Measurements from ENCODE around the gene TMEM121. TPM values are rescaled to one million over a fixed set of nuclear protein-coding genes. Genes with fewer than 3 reads are reported as not detected.

Gene TMEM121
- total and polyA plus RNA-seq, 2 of the 8 experiments (the other 6 are each of a cell fraction or from before 2014, with no cell fraction given): 1.9 TPM; not detected in 1

GRCh38 chr14:105490572-105491365, 35.6 kb upstream of the TMEM121 start, which contains the start of gene TEDC1:
TSS of gene TEDC1 (plus strand) at chr14:105491246. CDS start at chr14:105491376, 130 bp downstream.
- DNase-seq (ENCODE audit: low read depth in 1 of 2, low spot score in 2 of 2): peak; percentile 90 to 92
- H3K4me2 ChIP-seq (ENCODE audit: insufficient read depth in 1 of 2, low read depth in 2 of 2, low read length in 2 of 2): peak within 1 kb of the TSS; percentile 37 to 100
- WGBS, 2 experiments (ENCODE audit: extremely low coverage in 1 of 2, insufficient coverage in 1 of 2, insufficient read length in 1 of 2, insufficient replicate concordance in 2 of 2, low coverage in 1 of 2, low lambda C conversion rate in 2 of 2, missing lambda C conversion rate in 1 of 2): 6% methylated on average over 54 of the region's 94 CpGs; no CpG with 5 or more reads in 1 of the 2 experiments
- no peak within 1 kb of the TSS for H3K56ac ChIP-seq (replicated peaks; ENCODE audit: insufficient read length, low read depth, low read length)
- no peak within 1 kb of the TSS for H3K4ac ChIP-seq (replicated peaks; ENCODE audit: insufficient read length, low read depth, low read length)
- peaks cover 0 to 20% (median 5%) of the 10 kb centered on the region in 4 experiments; a peak in 5 of 7 replicates for H3K4me1 ChIP-seq (replicated peaks in 1 of 4; ENCODE audit: control insufficient read depth in 3 of 4, insufficient read depth in 4 of 4, low read length in 3 of 4)
- H3K36me3 ChIP-seq (ENCODE audit: control insufficient read depth in 2 of 4, insufficient read depth in 4 of 4, low read length in 3 of 4): no peaks in the 10 kb centered on the region; a peak in 2 of 8 replicates
- H4K5ac ChIP-seq (ENCODE audit: insufficient read length, low read depth, low read length): no peak within 1 kb of the TSS
- H3K23ac ChIP-seq (ENCODE audit: insufficient read length): no peak within 1 kb of the TSS
- no peak within 1 kb of the TSS for H2BK20ac ChIP-seq (ENCODE audit: low read length)
- H3K79me1 ChIP-seq (ENCODE audit: low read depth, low read length): no peaks in the 10 kb centered on the region
- H3K9me3 ChIP-seq (ENCODE audit: insufficient read depth in 2 of 2, low read depth in 1 of 2, low read length in 1 of 2): no peaks in the 10 kb centered on the region
- peak within 1 kb of the TSS; percentile 73; the same call in 1 of the 2 replicates for H3K27ac ChIP-seq (ENCODE audit: low read depth, low read length)
- H3K4me3 ChIP-seq (ENCODE audit: extremely low read depth in 1 of 4, insufficient read depth in 2 of 4, low read depth in 3 of 4, low read length in 4 of 4): peak within 1 kb of the TSS; percentile 37 to 91 (median 70)
- ChIA-PET POLR2A (ENCODE audit: partially characterized antibody) (interaction anchor here (0.8 to 2.8 kb wide), 4 partner anchors 10 to 18 kb away, joined by 3 to 9 read pairs (median 6); no protein-coding TSS in a partner anchor), CTCF (ENCODE audit: partially characterized antibody) (interaction anchor here (0.9 to 2.6 kb wide), 14 partner anchors 10 to 709 kb away, joined by 3 to 33 read pairs (median 6); partner anchors contain the start of gene PACS2)
- H2AFZ ChIP-seq (ENCODE audit: low read length): no peak within 1 kb of the TSS
- H3K23me2 ChIP-seq (ENCODE audit: low read depth, low read length): peaks cover 9% of the 10 kb centered on the region; the same call in 1 of the 2 replicates
- H3K9ac ChIP-seq (replicated peaks in 1 of 4; ENCODE audit: extremely low read depth in 1 of 4, low read depth in 3 of 4, low read length in 3 of 4): peak within 1 kb of the TSS in 3 of 4 experiments; percentile 63 to 85 (median 70); a peak in 5 of 7 replicates
- H3K27me3 ChIP-seq (replicated peaks in 1 of 4; ENCODE audit: control insufficient read depth in 3 of 4, extremely low read depth in 1 of 4, insufficient read depth in 3 of 4, low read length in 3 of 4): peaks cover 25 to 33% (median 32%) of the 10 kb centered on the region in 4 experiments
- H4K91ac ChIP-seq (replicated peaks; ENCODE audit: insufficient read length, low read length): no peak within 1 kb of the TSS
- H4K20me1 ChIP-seq (replicated peaks in 1 of 2; ENCODE audit: control insufficient read depth in 1 of 2, insufficient read depth in 2 of 2, low read length in 2 of 2): peaks cover 0 to 12% of the 10 kb centered on the region in 2 experiments
- H4K8ac ChIP-seq (ENCODE audit: extremely low read depth, insufficient read depth, low read length): peak within 1 kb of the TSS; percentile 71
- H2BK120ac ChIP-seq (replicated peaks; ENCODE audit: low read depth, low read length): no peak within 1 kb of the TSS
- H3K14ac ChIP-seq (ENCODE audit: insufficient read length): no peak within 1 kb of the TSS
- H2BK5ac ChIP-seq (ENCODE audit: low read depth, low read length): no peak within 1 kb of the TSS
- H2BK15ac ChIP-seq (ENCODE audit: low read length): no peak within 1 kb of the TSS
- H2BK12ac ChIP-seq (ENCODE audit: low read depth, low read length): no peak within 1 kb of the TSS
- H3K79me2 ChIP-seq (ENCODE audit: control insufficient read depth in 1 of 2, insufficient read depth in 2 of 2, low read length in 2 of 2): no peaks in the 10 kb centered on the region
- H2AK5ac ChIP-seq (ENCODE audit: low read depth, low read length): no peak within 1 kb of the TSS
- H3K18ac ChIP-seq (ENCODE audit: extremely low read depth, low read length): no peak within 1 kb of the TSS; the same call in none of the 2 replicates
- peak; percentile 77 for FAIRE-seq
- TF ChIP-seq KDM1A (IDR thresholded peaks at IDR 0.05; ENCODE audit: borderline replicate concordance, low read length) (no peak), FOSL1 (IDR thresholded peaks at IDR 0.05; ENCODE audit: insufficient read depth, low read depth, low read length) (no peak), SIX5 (IDR thresholded peaks at IDR 0.05; ENCODE audit: low read depth, low read length) (peak; percentile 27; the same call in 1 of the 2 replicates), JUN (IDR thresholded peaks at IDR 0.05; ENCODE audit: low read depth, low read length) (no peak), SUZ12 (IDR thresholded peaks at IDR 0.05; ENCODE audit: low read length) (no peak), JUND (IDR thresholded peaks at IDR 0.05; ENCODE audit: low read length) (no peak), SP2 (IDR thresholded peaks at IDR 0.05; ENCODE audit: low read length) (peak; percentile 40), EP300 (IDR thresholded peaks at IDR 0.05; ENCODE audit: borderline replicate concordance in 1 of 2, low read depth in 2 of 2, low read length in 2 of 2) (no peak), EGR1 (IDR thresholded peaks at IDR 0.05; ENCODE audit: borderline replicate concordance, low read depth, low read length) (no peak), TCF12 (IDR thresholded peaks at IDR 0.05; ENCODE audit: low read depth, low read length) (no peak), TAF7 (optimal IDR thresholded peaks at IDR 0.05; ENCODE audit: borderline replicate concordance, low read depth, low read length) (peak; percentile 77)

Data from H1 (cell line).